ENCODE data around the gene OR2T4.

Gene OR2T4, protein sequence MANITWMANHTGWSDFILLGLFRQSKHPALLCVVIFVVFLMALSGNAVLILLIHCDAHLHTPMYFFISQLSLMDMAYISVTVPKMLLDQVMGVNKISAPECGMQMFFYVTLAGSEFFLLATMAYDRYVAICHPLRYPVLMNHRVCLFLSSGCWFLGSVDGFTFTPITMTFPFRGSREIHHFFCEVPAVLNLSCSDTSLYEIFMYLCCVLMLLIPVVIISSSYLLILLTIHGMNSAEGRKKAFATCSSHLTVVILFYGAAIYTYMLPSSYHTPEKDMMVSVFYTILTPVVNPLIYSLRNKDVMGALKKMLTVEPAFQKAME

DNA sequence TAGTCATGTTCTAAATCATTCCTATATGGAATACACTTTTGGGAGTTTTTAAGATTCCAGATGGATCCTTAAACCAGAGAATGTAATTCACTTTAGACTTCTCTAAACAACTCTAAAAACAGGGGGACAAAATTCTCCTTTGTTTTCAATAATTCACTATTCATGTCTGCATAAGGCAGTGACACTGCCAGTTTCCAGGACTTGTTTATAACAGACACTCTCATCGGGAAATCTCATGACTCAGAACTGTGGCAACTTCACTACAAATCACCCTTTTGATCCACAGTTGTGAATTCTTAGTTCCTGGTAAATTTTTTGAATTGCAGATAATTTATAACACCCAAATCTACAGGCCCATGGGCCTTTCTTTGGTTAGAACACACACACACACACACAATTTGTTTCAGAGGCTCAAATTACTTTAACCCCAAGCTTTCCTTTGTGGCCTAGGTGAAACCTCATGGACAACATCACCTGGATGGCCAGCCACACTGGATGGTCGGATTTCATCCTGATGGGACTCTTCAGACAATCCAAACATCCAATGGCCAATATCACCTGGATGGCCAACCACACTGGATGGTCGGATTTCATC, at the start of gene OR2T4:
Gene OR2T4, plus strand, starts transcription at position 545 of the 595 bp plus-strand sequence. Its CDS starts 0 bp downstream, at position 545.
- no peak for DNase-seq

DNA sequence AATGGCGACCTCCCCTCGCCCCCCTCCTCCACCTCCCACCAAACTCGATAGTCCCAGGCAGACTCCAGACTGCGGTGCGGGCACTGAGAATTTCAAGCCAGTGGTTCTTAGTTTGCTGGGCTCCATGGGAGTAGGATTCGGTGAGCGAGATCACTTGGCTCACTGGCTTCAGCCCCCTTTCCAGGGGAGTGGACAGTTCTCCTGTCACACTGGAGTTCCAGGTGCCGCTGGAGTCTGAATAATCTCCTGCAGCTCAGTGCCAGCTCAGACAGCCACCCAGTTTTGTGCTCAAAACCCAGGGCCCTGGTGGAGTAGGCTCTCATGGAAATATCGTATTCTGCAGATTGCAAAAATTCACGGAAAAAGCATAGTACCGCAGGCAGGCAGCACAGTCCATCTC, 44.7 kb upstream of the OR2T4 start:
- DNase-seq = no peak

DNA sequence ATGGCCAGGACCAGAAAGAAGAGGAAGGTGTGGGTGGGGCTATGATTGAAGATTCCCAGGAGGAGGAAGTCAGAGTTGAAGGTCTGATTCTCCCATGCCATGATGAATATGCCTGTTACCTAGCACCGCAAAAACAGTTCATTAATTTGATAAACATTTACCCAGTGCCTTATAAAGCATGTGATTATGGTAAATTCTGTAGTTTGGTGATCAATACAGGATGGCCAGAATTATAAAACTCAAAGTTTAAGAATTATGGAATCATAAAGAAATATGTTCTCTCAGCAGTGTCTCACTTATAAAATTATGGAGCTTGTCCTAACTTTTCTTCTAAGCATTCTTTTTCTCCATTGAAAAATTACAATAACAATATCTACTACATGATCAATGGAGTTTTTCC, 37.0 kb upstream of the OR2T4 start, which contains the start of gene OR2M7:
Gene OR2M7, minus strand, starts transcription at position 101 of the 400 bp plus-strand sequence. Its CDS starts 0 bp downstream, at position 101.
- no peak for DNase-seq

DNA sequence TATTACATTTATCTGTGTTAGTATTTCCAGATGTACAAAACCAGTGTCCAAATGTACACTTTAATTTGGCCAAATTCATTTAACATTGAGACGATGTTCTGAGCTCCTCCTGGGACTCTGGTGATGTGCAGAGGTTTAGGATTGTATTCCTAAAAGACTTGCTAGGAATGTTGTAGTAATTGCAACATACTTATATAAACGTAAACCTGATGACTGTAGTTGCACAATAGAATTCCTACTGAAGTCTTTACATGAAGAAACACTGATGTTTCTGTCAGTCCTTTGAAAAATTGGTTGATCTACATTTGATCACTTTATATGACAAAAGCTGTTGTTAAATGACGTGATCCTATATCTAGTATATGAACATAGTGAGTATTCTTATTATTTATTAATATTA, 18.0 kb upstream of the OR2T4 start:
- no peak for DNase-seq

DNA sequence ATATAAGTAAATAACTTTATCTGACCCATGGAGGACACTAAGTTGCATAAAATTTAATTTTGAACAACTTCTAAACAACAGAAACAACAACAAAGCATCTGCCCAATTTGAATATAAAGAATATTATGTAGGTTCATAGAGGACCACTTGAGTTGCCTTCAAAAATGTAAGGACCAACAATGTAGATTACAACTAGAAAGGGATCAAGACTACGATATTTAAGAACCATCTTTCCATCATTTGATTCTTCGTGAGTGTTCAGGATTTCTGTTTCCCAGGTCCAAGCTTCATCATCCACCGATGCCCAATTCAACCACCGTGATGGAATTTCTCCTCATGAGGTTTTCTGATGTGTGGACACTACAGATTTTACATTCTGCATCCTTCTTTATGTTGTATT, 13.0 kb upstream of the OR2T4 start, which contains the start of gene OR14C36:
Gene OR14C36, plus strand, starts transcription at position 301 of the 400 bp plus-strand sequence. Its CDS starts 0 bp downstream, at position 301.
- DNase-seq = no peak

DNA sequence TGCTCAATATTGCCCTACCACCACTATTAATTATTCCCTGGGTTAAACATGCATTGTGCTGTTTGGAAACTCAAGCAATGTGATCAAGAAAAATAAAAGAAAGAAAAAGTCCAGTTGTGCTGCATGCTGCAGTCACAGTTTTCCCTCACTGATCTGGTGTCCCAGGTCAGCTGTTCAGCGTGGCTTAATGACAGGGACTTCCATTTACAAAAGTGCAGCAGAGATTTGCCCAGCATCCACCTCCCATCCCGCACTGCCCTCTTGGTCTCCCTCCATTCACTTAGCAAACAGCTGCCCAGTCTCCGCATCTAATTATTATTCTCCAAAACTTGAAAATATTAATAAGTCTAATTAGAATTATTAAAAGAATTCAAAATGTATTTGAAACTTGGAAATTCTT, 2.0 kb upstream of the OR2T4 start:
- DNase-seq = no peak

DNA sequence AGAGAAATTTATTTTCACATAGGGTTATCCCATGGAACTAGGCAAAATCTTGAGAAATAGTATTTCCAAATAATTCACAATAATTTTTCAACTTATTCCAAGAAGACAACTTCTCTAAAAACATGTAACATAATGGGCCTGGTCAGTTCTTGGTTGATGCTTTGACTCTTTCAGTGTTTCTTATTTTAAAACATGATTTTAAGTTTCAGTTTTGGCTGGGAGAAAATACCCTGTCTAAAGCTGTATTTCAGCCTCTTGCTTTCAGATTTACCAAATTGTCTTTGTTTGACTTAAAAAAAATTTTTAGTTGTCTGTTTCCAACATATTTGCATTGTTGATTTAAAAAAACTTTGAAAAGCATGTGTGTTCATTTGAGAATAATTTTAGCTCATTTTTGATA, 5.1 kb downstream of the OR2T4 start:
- DNase-seq = no peak

DNA sequence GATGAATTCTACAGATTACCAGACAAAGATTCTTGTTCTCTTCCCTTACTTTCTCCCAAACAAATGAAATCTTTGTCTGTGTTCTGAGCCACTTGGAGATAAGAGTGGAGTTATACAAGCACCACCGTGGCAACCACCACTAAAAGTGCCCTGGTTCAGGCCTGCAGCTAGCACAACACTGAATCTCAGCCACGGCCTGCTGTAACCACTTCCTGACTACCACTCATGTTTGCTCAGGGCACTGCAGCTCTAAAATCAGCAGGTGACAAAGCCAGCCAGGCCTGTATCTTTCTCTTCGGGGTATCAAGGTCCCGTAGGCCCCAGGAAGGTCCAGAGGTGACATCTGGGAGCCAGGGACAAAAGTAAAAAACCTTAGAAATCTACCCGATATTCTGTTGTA, 10.9 kb downstream of the OR2T4 start:
- DNase-seq = no peak

DNA sequence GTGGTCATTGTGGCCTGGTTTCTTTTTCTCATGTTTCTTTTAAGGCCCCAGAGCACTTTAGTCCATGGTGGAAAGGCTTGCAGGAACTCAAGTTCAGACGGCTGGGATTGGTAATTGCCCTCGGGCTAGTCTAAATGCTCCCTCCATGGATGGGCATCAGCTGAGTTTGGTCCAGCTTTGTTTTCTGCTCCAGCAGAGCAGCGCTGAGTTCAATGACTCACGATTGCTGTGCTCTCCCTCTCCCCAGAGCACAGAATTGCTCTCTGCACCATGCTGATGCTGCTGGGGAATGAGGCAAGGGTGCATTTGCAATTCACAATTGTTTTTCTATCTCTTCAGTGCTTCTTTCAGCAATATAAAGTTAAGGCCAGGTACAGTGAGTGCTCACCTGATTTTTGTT, 12.3 kb downstream of the OR2T4 start:
- DNase-seq = no peak

DNA sequence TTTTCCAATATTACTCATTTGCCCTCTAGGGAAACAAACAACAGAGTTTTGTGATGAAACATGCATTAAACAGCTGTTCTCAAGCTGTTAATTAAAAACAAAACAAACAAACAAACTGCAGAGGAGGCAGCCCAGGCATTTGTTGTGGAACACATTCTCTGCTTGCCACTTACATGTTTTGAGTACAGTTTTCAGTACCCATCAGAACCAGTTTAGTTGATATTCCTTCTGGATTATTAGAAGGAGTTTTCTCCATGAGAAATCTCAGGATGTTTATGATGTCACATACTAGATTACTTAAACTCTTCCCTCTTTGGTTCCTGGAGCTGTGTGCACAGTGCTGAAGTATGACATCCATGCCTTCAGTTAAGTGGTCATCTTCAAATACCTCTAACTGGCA, 14.0 kb downstream of the OR2T4 start, which contains the start of gene OR2T6:
Gene OR2T6, plus strand, starts transcription at position 301 of the 400 bp plus-strand sequence. CDS start 11,863 bp downstream, outside the sequence.
- DNase-seq = no peak

DNA sequence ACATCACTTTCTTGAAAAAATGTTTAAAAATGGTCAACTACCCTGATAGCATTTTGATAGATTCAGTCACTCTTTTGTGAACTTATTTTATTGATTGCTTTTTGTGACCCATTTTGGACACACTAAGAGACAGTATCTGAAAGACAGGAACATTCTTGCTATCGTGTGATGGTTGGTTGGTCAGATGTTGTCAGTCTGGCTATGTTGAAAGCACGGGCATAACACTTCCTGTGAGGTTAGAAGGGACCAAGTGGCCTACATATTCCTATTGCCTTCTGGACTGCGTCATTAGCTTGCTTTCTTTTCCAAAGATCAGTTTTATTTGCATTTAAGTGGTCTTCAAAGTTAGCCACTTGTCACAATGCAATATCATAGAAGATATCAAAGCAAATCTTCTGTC, 15.5 kb downstream of the OR2T4 start:
- no peak for DNase-seq

DNA sequence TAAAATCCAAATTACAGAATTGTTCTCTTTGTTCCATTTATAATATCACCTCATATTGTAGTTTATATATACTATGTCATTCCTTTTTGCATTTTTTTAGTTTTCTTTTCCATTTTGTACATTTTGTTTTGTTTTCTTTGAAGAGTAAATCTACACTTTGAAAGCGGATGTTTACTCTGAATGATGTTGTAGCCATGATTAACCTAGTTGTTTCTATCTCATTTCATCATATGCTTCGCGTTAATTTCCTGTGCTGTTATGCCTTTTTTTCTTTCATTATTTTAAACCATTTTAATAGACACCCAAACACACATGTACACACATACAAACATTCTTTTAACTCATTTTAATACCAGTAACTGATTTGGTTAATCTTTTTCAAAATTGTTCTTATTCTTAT, 19.4 kb downstream of the OR2T4 start:
- no peak for DNase-seq

DNA sequence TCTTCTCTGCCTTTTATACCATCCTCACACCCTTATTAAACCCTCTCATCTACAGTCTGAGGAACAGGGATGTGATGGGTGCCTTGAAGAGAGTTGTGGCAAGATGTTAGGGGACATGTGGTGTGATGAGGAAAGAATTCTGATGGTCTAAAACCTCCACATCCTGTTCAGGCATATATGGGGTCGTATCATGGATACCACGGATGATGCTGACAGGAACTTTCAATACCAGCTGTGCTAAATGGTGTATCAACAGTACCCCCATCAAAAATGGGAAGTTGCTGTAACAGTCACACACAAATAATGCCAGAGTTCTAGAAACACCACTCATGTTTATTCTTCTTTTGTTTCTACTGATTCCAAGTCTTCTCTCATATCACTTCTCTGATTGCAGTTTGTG, 27.0 kb downstream of the OR2T4 start:
- DNase-seq = no peak

DNA sequence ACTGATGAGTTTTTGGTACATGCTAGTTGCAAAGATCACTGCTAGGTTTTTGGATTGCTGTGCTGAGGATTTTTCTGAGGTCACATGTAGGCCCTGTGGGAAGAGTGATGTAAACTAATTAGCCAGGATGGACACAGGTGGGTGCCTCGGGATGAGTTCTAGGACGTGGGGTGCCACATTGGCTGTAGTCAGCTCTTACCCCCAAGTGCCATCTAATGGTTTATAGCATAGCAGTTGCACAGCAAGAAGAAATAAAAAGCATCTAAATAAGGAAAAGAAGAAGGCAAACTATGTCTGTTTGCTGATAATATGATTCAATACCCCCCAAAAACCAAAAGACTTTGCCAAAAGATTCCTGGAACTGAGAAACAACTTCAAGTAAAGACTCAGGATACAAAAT, 31.6 kb downstream of the OR2T4 start:
- no peak for DNase-seq

DNA sequence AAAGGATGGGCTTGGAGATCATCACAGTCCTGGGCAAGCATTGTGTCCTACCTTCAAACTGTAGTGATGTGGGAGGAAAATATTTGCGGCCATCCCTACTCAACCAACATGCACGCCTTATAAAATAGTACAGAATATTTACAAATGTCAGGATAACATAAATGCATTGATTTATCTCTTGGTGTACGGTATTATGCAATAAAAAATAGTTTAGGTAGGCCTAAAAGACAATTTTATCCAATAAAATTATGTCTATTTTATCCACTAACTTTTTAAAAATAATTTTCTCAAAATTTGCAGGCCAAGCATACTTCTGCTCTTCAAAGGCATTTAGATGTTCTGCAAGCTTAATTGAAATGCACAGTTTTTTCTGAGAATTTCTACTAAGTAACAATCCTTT, 41.3 kb downstream of the OR2T4 start, which contains the start of gene OR2T1:
Gene OR2T1, plus strand, starts transcription at position 301 of the 400 bp plus-strand sequence. CDS start 3,100 bp downstream, outside the sequence.
- DNase-seq = no peak

DNA sequence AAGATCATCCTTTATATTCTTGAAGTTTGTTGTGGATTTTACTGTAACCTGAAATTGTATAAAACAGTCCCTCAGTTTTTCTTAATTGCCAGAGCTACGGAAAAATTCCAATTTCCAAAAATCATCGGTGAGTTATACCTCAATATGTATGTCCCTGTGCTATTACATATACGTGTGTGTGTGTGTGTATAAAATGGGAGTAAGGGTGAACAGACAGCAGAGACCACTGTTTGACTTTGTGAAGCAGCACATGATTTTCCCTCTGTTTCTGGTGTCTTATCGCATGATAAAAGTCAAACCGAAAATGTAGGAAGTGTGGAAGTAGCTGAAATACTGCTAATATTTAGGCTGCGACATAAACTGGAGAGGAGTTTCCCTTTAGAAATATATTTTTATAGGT, 42.6 kb downstream of the OR2T4 start:
- no peak for DNase-seq

DNA sequence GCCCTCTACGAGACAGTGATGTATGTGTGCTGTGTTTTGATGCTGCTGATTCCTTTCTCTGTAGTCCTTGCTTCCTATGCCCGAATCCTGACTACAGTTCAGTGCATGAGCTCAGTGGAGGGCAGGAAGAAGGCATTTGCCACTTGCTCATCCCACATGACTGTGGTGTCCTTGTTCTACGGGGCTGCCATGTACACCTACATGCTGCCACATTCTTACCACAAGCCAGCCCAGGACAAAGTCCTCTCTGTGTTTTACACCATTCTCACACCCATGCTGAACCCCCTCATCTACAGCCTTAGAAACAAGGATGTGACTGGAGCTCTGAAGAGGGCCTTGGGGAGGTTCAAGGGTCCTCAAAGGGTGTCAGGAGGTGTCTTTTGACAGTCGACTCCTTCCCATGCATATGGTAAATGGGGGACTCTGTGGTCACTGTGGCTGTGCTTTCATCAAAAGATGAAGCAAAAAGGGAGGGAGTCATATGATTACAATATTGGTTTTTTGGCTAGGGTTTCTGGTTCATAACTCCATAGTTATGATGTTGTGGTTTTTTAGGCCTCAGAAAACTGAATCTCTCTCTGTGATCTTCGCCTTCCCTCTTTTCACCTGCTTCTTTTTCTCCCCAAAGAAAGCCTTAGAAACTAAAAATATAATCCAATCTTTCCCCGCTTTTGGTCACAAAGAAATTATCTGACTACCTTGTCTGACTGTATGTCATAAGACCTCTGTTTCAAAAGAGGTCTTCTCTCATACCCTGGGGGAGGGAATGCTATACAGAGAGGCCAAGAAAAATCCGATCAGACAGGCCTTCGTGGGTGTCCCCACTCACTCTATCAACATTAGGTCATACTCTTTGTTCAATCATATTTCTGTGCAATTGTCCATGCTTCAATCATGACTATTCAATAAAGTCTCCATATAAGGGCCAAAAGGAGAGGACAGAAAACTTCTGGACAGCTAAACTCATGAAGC, 45.5 kb downstream of the OR2T4 start:
- no peak for DNase-seq
